NT2/D1 (cell line): ENCODE data around the gene LDB3.

Source experiments
- SUZ12 ChIP-seq: IDR thresholded peaks from 2 replicates; pipeline ENCODE4 v1.6.1; 2011; ENCODE audit not compliant: insufficient read length, insufficient read depth; ENCODE audit errors: extremely low read depth
- YY1 ChIP-seq: IDR thresholded peaks from 2 replicates; pipeline ENCODE4 v1.6.1; 2011; ENCODE audit not compliant: insufficient read length, insufficient read depth
- ZNF274 ChIP-seq: IDR thresholded peaks from 2 replicates; pipeline ENCODE4 v1.6.1; 2011; ENCODE audit warnings: mild to moderate bottlenecking, low read depth, low read length

- TF ChIP-seq YY1 (no peak), ZNF274 (no peak), SUZ12 (no peak)
Measured at GRCh38 chr10:86755454-86755739, 87.1 kb downstream of the LDB3 start.
